HFFc6 (cell line): ENCODE results near the gene WSCD1. TPM values are rescaled to one million over a fixed set of nuclear protein-coding genes. Genes with fewer than 3 reads are reported as not detected.

Experiments
- DNase-seq: peaks from one replicate; pipeline ENCODE4 v3.0.0-alpha.2; 2018
- H3K27ac Mint-ChIP-seq: 2 replicates; pipeline ENCODE4 v1.8.0; 2020; ENCODE audit warnings: mild to moderate bottlenecking, mixed read lengths
- H3K27me3 Mint-ChIP-seq: 2 replicates; pipeline ENCODE4 v1.8.0; 2021; ENCODE audit warnings: mild to moderate bottlenecking, moderate library complexity, mixed read lengths; ENCODE audit not compliant: insufficient read depth
- H3K36me3 Mint-ChIP-seq: 2 replicates; pipeline ENCODE4 v1.8.0; 2021; ENCODE audit warnings: low read depth, mixed read lengths
- H3K4me1 Mint-ChIP-seq: 2 replicates; pipeline ENCODE4 v1.8.0; 2020; ENCODE audit warnings: low read depth, mixed read lengths
- H3K4me3 Mint-ChIP-seq: 2 replicates; pipeline ENCODE4 v1.8.0; 2020; ENCODE audit warnings: mild to moderate bottlenecking, moderate library complexity, mixed read lengths
- H3K9me3 Mint-ChIP-seq: 2 replicates; pipeline ENCODE4 v1.8.0; 2020; ENCODE audit warnings: mild to moderate bottlenecking, mixed read lengths
- CTCF ChIP-seq: fragments of 200-600 bp; sonication (generic); IDR thresholded peaks from 2 replicates; pipeline ENCODE4 v1.5.0; 2021; ENCODE audit warnings: antibody characterized with exemption, mild to moderate bottlenecking
- total RNA-seq, 6 experiments: library from RNA; stranded (reverse); fragmentation: NEBNext Ultra II Directional; extraction: Animal tissue kit (Norgen Biotek cat#: 25700); gene quantifications; 2 replicates in 1 of 6; 3 replicates in 5 of 6; pipeline ENCODE4 v1.2.3, GENCODE V29; 2021

The WSCD1 gene
- total RNA-seq, 6 experiments from 2014 or later = not detected

GRCh38 chr17:6066183-6066948 is 3.8 kb upstream of the WSCD1 start:
- peaks cover 11% of the 10 kb centered on the region for H3K4me1 Mint-ChIP-seq
- TF ChIP-seq CTCF = no peak
- no peak overlapping the region for H3K27ac Mint-ChIP-seq
- DNase-seq = peak; percentile 11
- no peak overlapping the region for H3K4me3 Mint-ChIP-seq
- H3K27me3 Mint-ChIP-seq = peaks cover 23% of the 10 kb centered on the region
- H3K36me3 Mint-ChIP-seq = peaks cover 5% of the 10 kb centered on the region; the same call in 1 of the 2 replicates
- no peaks in the 10 kb centered on the region for H3K9me3 Mint-ChIP-seq

- H3K27me3 Mint-ChIP-seq = peaks cover 30% of the 10 kb centered on the region
- peaks cover 6% of the 10 kb centered on the region; the same call in 1 of the 2 replicates for H3K4me1 Mint-ChIP-seq
- DNase-seq = no peak
- TF ChIP-seq CTCF = no peak
- peaks cover 5% of the 10 kb centered on the region; the same call in 1 of the 2 replicates for H3K36me3 Mint-ChIP-seq
- no peak overlapping the region for H3K4me3 Mint-ChIP-seq
- no peak overlapping the region for H3K27ac Mint-ChIP-seq
- H3K9me3 Mint-ChIP-seq = no peaks in the 10 kb centered on the region
Observed at GRCh38 chr17:6067060-6067459, 3.1 kb upstream of the WSCD1 start.

- H3K27ac Mint-ChIP-seq = no peak overlapping the region
- peaks cover 6% of the 10 kb centered on the region; the same call in 1 of the 2 replicates for H3K4me1 Mint-ChIP-seq
- peaks cover 31% of the 10 kb centered on the region for H3K27me3 Mint-ChIP-seq
- H3K36me3 Mint-ChIP-seq = peaks cover 5% of the 10 kb centered on the region; the same call in 1 of the 2 replicates
- no peaks in the 10 kb centered on the region for H3K9me3 Mint-ChIP-seq
- no peak overlapping the region for H3K4me3 Mint-ChIP-seq
- no peak for TF ChIP-seq CTCF
- no peak for DNase-seq
Observed at GRCh38 chr17:6070430-6070912, 292 bp downstream of the WSCD1 start.

GRCh38 chr17:6070913-6071511 is 833 bp downstream of the WSCD1 start:
- H3K27ac Mint-ChIP-seq = no peak overlapping the region
- peaks cover 5% of the 10 kb centered on the region; the same call in 1 of the 2 replicates for H3K36me3 Mint-ChIP-seq
- H3K9me3 Mint-ChIP-seq = no peaks in the 10 kb centered on the region
- no peak for DNase-seq
- peaks cover 35% of the 10 kb centered on the region for H3K27me3 Mint-ChIP-seq
- TF ChIP-seq CTCF = no peak
- H3K4me1 Mint-ChIP-seq = peaks cover 6% of the 10 kb centered on the region; the same call in 1 of the 2 replicates
- H3K4me3 Mint-ChIP-seq = no peak overlapping the region

- Mint-ChIP-seq H3K9me3 (no peaks in the 10 kb centered on the region), H3K27me3 (peaks cover 35% of the 10 kb centered on the region), H3K27ac (no peak overlapping the region), H3K4me1 (peaks cover 6% of the 10 kb centered on the region; the same call in 1 of the 2 replicates), H3K4me3 (no peak overlapping the region), H3K36me3 (peaks cover 5% of the 10 kb centered on the region; the same call in 1 of the 2 replicates)
- no peak for DNase-seq
- no peak for TF ChIP-seq CTCF
Observed at GRCh38 chr17:6071528-6072065, 1.4 kb downstream of the WSCD1 start.
